MCF 10A (cell line): ENCODE measurements around the gene TMEM143. TPM values are rescaled to one million over a fixed set of nuclear protein-coding genes. Genes with fewer than 3 reads are reported as not detected.

Experiments
- BruUV-seq: library from RNA; stranded (reverse); fragments of 400-500 nt; replicated peaks from 2 replicates; lab custom pipeline; 2021; lab: Mats Ljungman, UMichigan
- CTCF ChIA-PET: fragments of 300-600 bp; sonication (Branson Sonifier 250); formaldehyde crosslinking; extraction: SDS; loops from one replicate; lab custom pipeline; 2021; ENCODE audit warnings: antibody characterized with exemption, inconsistent platforms; lab: Yijun Ruan, JAX
- POLR2A ChIA-PET: fragments of 300-600, 350-650 bp; sonication (Branson Sonifier 250); formaldehyde crosslinking; extraction: SDS; loops from one replicate; lab custom pipeline; 2020; ENCODE audit warnings: antibody characterized with exemption, inconsistent platforms; lab: Yijun Ruan, JAX
- DNase-seq: peaks from one replicate; pipeline ENCODE4 v3.0.0-alpha.2; 2018; ENCODE audit not compliant: unreplicated experiment
- H3K27ac Mint-ChIP-seq: one replicate; pipeline ENCODE4 v1.8.0; 2022; ENCODE audit warnings: mild to moderate bottlenecking, low read depth, mixed read lengths; ENCODE audit not compliant: unreplicated experiment
- H3K27me3 Mint-ChIP-seq: one replicate; pipeline ENCODE4 v1.8.0; 2022; ENCODE audit warnings: mixed read lengths; ENCODE audit not compliant: insufficient read depth, unreplicated experiment
- H3K36me3 Mint-ChIP-seq: one replicate; pipeline ENCODE4 v1.8.0; 2022; ENCODE audit warnings: mild to moderate bottlenecking, moderate library complexity, mixed read lengths; ENCODE audit not compliant: insufficient read depth, unreplicated experiment
- H3K4me1 Mint-ChIP-seq: one replicate; pipeline ENCODE4 v1.8.0; 2022; ENCODE audit warnings: mixed read lengths; ENCODE audit not compliant: insufficient read depth, unreplicated experiment
- H3K4me3 Mint-ChIP-seq: one replicate; pipeline ENCODE4 v1.8.0; 2022; ENCODE audit warnings: mild to moderate bottlenecking, moderate library complexity, mixed read lengths; ENCODE audit not compliant: unreplicated experiment
- H3K9me3 Mint-ChIP-seq: one replicate; pipeline ENCODE4 v1.8.0; 2022; ENCODE audit warnings: mixed read lengths; ENCODE audit not compliant: unreplicated experiment
- intact Hi-C: fragments of 100-400 bp; cut with micrococcal nuclease; formaldehyde crosslinking; loops from 2 replicates; pipeline ENCODE4 v1.14.1; 2022
- total RNA-seq: library from RNA; stranded (reverse); gene quantifications from 2 replicates; pipeline ENCODE4 v1.2.3, GENCODE V29; 2022
- TF ChIP-seq, protein P1 (sequence below): fragments of 200-600 bp; IDR thresholded peaks from one replicate; pipeline ENCODE4 v1.8.0; 2022; ENCODE audit warnings: antibody characterized with exemption, mild to moderate bottlenecking; ENCODE audit not compliant: unreplicated experiment

The TMEM143 gene
- total RNA-seq, 1 experiment from 2014 or later: 6.0 TPM

DNA sequence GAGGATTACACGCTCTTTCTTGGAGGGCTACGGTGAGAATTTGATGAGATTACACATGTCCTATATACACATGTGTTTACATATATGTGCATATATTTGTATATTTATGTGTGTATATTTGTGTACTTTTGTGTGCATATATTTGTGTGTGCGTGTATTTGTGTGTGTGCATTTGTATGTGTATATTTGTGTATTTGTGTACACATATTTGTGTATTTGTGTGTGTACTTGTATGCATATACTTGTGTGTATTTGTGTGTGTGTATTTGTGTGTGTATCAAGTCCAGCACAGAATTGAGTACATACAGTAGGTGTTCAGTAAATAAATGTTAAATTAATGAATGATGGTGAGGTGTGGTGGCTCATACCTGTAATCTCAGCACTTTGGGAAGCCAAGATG, 1.8 kb downstream of the TMEM143 start:
- H3K4me3 Mint-ChIP-seq: no peak overlapping the region
- CTCF ChIA-PET: no interaction called here

DNA sequence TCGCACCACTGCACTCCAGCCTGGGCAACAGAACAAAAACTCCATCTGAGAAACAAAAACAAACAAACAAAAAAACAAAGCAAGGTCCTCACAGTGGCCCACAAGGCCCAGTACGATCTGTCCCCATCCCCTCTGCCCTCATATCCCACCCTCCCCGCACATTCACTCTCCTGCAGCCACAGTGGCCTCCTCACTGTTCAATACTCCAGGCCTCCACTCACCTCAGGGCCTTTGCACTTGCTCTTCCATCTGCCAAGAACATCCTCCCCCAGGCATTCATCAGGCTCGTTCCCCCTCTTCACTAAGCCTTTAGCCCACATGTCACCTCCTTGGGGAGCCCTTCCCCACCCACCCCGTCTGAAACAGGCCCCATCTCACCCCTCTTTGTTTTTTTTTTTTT, 4.6 kb downstream of the TMEM143 start:
- no peaks in the 10 kb centered on the region for H3K27me3 Mint-ChIP-seq
- intact Hi-C loops: no loop called here
- peaks cover 20% of the 10 kb centered on the region for H3K36me3 Mint-ChIP-seq
- H3K4me1 Mint-ChIP-seq: no peaks in the 10 kb centered on the region
- H3K4me3 Mint-ChIP-seq: no peak overlapping the region
- POLR2A ChIA-PET: no interaction called here
- CTCF ChIA-PET: interaction anchor here (0.7 kb wide), 1 partner anchor 247 kb away, joined by 3 read pairs; the partner anchor contains the start of gene SPACA4
- TF ChIP-seq, protein P1, sequence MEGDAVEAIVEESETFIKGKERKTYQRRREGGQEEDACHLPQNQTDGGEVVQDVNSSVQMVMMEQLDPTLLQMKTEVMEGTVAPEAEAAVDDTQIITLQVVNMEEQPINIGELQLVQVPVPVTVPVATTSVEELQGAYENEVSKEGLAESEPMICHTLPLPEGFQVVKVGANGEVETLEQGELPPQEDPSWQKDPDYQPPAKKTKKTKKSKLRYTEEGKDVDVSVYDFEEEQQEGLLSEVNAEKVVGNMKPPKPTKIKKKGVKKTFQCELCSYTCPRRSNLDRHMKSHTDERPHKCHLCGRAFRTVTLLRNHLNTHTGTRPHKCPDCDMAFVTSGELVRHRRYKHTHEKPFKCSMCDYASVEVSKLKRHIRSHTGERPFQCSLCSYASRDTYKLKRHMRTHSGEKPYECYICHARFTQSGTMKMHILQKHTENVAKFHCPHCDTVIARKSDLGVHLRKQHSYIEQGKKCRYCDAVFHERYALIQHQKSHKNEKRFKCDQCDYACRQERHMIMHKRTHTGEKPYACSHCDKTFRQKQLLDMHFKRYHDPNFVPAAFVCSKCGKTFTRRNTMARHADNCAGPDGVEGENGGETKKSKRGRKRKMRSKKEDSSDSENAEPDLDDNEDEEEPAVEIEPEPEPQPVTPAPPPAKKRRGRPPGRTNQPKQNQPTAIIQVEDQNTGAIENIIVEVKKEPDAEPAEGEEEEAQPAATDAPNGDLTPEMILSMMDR: no peak
- no peak for DNase-seq
- no TSS peak for BruUV-seq
- no peaks in the 10 kb centered on the region for H3K9me3 Mint-ChIP-seq
- no peak overlapping the region for H3K27ac Mint-ChIP-seq

More for the DNA sequence above, 1.8 kb downstream of the TMEM143 start:
- Mint-ChIP-seq H3K4me1 (no peaks in the 10 kb centered on the region), H3K27ac (no peak overlapping the region), H3K27me3 (no peaks in the 10 kb centered on the region), H3K36me3 (peaks cover 14% of the 10 kb centered on the region), H3K9me3 (no peaks in the 10 kb centered on the region)
- BruUV-seq: TSS peak; percentile 45
- intact Hi-C loops: no loop called here
- DNase-seq: no peak
- TF ChIP-seq, protein P1: no peak
- POLR2A ChIA-PET: interaction anchor here (2.2 kb wide), 1 partner anchor 21 kb away, joined by 11 read pairs; no protein-coding TSS in a partner anchor

DNA sequence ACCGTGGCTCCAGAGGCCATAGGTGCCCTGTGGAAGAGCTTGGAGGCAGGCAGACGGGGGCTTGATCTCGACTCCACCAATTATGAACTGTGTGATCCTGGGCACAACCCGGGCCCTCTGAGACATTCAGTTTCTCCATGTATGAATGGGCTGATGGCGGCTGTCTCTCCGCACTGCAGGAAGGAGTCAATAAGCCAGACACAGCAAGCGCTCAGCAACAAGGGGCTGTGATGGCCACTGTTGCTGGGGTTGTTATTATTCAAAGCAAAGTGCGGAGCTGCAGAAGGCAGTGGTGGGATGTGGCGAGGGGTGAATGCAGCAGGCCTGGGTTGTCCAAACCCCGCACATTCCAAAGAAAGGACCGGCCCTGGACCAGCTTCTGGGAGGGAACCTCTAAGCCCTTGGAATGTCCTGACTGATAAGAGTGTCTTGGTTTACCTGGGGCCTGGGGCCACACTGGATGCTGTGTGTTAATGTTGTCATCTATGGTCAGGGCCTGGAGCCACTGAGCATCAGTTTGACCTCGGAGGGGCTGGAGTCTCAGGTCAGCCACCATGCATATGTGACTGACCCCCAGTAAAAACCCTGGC, 8.3 kb downstream of the TMEM143 start:
- no peak overlapping the region for H3K27ac Mint-ChIP-seq
- TF ChIP-seq, protein P1: no peak
- POLR2A ChIA-PET: interaction anchor here (2.4 kb wide), 1 partner anchor 8 kb away, joined by 10 read pairs; the partner anchor contains the start of genes SYNGR4 and TMEM143
- no peaks in the 10 kb centered on the region for H3K9me3 Mint-ChIP-seq
- CTCF ChIA-PET: interaction anchor here (0.6 to 1.0 kb wide), 2 partner anchors 134 to 355 kb away, joined by 3 to 4 read pairs; no protein-coding TSS in a partner anchor
- no peaks in the 10 kb centered on the region for H3K4me1 Mint-ChIP-seq
- H3K4me3 Mint-ChIP-seq: no peak overlapping the region
- peaks cover 14% of the 10 kb centered on the region for H3K36me3 Mint-ChIP-seq
- DNase-seq: no peak
- no peaks in the 10 kb centered on the region for H3K27me3 Mint-ChIP-seq
- BruUV-seq: no TSS peak
- intact Hi-C loops: no loop called here

DNA sequence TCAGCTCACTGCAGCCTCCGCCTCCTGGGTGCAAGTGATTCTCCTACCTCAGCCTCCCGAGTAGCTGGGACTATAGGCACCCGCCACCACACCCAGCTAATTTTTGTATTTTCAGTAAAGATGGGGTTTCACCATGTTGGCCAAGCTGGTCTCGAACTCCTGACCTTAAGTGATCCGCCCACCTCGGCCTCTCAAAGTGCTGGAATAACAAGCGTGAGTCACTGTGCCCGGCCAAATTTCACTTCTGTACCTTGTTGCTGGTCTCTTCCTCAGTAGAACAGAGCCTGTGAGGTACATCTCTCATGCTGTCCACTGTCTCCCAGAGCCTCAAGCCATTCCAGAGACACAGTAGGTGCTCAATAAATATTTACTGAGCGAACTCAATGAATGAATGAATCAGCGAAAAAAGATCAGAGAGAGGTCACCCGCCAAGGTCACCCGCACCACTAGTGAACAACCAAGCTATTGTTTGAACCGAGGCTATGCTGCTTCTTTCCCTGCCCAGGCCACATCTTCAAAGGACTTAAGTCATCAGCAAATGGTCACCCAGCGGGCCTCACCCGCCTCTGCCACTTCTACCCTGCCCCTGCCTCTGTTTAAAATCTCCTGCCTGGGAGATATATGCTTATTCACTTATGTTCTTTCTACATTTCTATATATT, 9.3 kb downstream of the TMEM143 start:
- no TSS peak for BruUV-seq
- Mint-ChIP-seq H3K9me3 (no peaks in the 10 kb centered on the region), H3K4me3 (no peak overlapping the region), H3K4me1 (no peaks in the 10 kb centered on the region), H3K27me3 (no peaks in the 10 kb centered on the region), H3K27ac (no peak overlapping the region), H3K36me3 (peaks cover 14% of the 10 kb centered on the region)
- TF ChIP-seq, protein P1: no peak
- intact Hi-C loops: no loop called here
- no peak for DNase-seq
- ChIA-PET CTCF (interaction anchor here (0.6 kb wide), 1 partner anchor 59 kb away, joined by 3 read pairs; no protein-coding TSS in a partner anchor), POLR2A (interaction anchor here (2.4 kb wide), 1 partner anchor 9 kb away, joined by 10 read pairs; the partner anchor contains the start of genes SYNGR4 and TMEM143)
